Immature natural killer cell (primary cell): Measurements from ENCODE around the gene NDUFB7. TPM values are rescaled to one million over a fixed set of nuclear protein-coding genes. Genes with fewer than 3 reads are reported as not detected.

Source experiments
- DNase-seq, 3 donors: peaks; one replicate each; pipeline ENCODE4 v3.0.0; 2022; ENCODE audit warnings: mixed read lengths in 1 of 3
- H3K27ac Mint-ChIP-seq, 6 donors: one replicate each; pipeline ENCODE4 v1.8.0; 2020; ENCODE audit warnings: mixed read lengths in 6 of 6, mild to moderate bottlenecking in 5 of 6, inconsistent platforms in 4 of 6, moderate library complexity in 3 of 6
- H3K27me3 Mint-ChIP-seq, 3 donors: one replicate each; pipeline ENCODE4 v1.8.0; 2020 to 2021; ENCODE audit warnings: low read depth in 3 of 3, mild to moderate bottlenecking in 3 of 3, mixed read lengths in 3 of 3, moderate library complexity in 3 of 3, inconsistent platforms in 1 of 3
- H3K36me3 Mint-ChIP-seq, 3 donors: one replicate each; pipeline ENCODE4 v1.8.0; 2020; ENCODE audit warnings: mixed read lengths in 3 of 3, inconsistent platforms in 2 of 3, mild to moderate bottlenecking in 2 of 3
- H3K4me1 Mint-ChIP-seq, 2 donors: one replicate each; pipeline ENCODE4 v1.8.0; 2020; ENCODE audit warnings: inconsistent platforms in 2 of 2, mild to moderate bottlenecking in 2 of 2, mixed read lengths in 2 of 2, moderate library complexity in 1 of 2
- H3K4me3 Mint-ChIP-seq, 5 donors: one replicate each; pipeline ENCODE4 v1.8.0; 2020; ENCODE audit warnings: mild to moderate bottlenecking in 5 of 5, mixed read lengths in 5 of 5, inconsistent platforms in 3 of 5, moderate library complexity in 3 of 5
- H3K9me3 Mint-ChIP-seq, 6 donors: one replicate each; pipeline ENCODE4 v1.8.0; 2020; ENCODE audit warnings: mild to moderate bottlenecking in 6 of 6, mixed read lengths in 6 of 6, inconsistent platforms in 4 of 6, moderate library complexity in 3 of 6
- polyA plus RNA-seq, 3 donors: library from polyadenylated mRNA; unstranded; fragments of 300-500 nt; fragmentation: Illumina TruSeq; gene quantifications; one replicate each; pipeline ENCODE4 v1.2.3, GENCODE V29; 2021

Gene NDUFB7
- polyA plus RNA-seq, 3 donors from 2014 or later, result 400 to 782 (median 502) TPM

DNA sequence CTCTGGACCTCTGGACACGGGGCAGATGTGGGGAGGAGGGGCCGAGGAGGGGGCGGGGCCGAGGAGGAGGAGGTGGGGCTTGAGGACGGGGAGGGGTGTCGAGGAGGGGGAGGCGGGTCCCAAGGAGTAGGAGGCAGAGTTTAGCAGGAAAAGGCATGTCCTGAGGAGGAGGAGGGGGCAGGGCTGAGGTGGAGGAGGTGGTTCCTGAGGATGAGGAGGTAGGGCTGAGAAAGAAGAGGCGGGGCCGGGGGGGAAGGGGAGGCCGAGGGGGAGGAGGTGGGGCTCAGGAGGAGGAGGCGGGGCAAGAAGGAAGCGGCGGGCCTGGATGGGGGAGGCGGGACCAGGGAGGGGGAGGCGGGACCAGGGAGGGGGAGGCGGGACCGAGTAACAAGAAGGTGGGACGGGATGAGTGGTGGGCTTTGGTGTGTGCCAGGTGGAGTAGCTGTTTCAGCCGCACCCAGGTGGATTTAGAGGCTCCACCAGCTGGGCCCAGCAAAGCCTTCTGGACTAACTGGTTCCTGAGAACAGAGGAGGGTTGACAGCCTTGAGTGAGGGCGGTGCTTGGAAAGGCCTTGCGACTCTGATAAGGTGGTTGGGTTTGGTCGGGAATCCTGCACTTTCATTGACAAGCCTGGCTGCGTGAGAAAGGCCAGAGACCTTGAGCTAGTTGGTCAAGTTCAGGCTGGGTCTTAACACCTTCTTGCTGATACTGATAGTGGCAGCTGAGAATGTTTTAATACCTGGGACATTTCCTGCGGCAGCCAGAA lies 34.8 kb downstream of the NDUFB7 start:
- DNase-seq, result peak in 1 of 3 donors; percentile 23
- Mint-ChIP-seq H3K36me3 (no peaks in the 10 kb centered on the region), H3K9me3 (no peaks in the 10 kb centered on the region), H3K27me3 (no peaks in the 10 kb centered on the region), H3K4me1 (peaks cover 14% of the 10 kb centered on the region in 2 donors), H3K27ac (no peak overlapping the region), H3K4me3 (peak overlapping the region in 1 of 5 donors; percentile 8)

DNA sequence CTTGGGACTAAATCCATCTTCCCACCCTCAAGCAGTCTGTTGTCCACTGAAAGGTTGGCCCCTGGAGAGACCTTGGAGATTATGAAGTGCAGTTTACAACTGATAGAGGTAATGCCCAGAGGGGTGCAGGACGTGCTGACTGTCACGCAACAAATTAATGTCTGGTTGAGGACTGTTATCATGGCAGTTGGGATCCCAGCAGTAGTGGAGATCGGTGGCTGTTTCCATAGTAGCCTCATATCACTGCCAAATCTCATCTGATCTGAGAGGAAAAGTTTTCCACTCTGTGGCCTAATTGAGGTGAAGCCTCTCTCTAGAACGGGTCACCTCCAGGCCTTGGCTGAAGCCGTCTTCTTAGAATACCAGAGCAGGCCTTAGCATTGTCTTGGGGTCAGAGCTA lies 38.4 kb downstream of the NDUFB7 start:
- peak overlapping the region in 1 of 6 donors; percentile 22 for H3K27ac Mint-ChIP-seq
- peaks cover 29 to 30% of the 10 kb centered on the region in 2 donors for H3K4me1 Mint-ChIP-seq
- no peak for DNase-seq
- no peaks in the 10 kb centered on the region for H3K9me3 Mint-ChIP-seq
- H3K27me3 Mint-ChIP-seq, result peaks cover 6 to 13% (median 8%) of the 10 kb centered on the region in 3 donors
- no peaks in the 10 kb centered on the region for H3K36me3 Mint-ChIP-seq
- H3K4me3 Mint-ChIP-seq, result no peak overlapping the region

DNA sequence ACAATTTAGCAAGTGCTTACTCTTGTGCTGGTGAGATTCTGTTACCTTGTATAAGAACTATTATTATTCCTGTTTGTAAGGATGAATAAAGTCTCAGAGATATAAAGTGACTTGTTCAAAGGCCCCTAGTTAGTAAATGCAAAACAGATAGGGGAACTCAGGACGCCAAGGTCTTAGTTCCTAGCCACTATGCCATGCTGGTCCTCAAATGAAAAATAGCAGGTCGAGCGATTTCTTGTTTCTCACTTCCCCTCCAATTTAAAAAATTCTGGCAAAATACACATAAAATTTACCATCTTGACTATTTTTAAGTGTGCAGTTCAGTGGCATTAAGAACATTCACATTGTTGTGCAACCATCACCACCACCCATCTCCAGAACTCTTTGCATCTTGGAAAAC lies 41.4 kb downstream of the NDUFB7 start:
- H3K4me1 Mint-ChIP-seq, result peaks cover 23 to 29% of the 10 kb centered on the region in 2 donors
- no peaks in the 10 kb centered on the region for H3K9me3 Mint-ChIP-seq
- peaks cover 6 to 13% (median 8%) of the 10 kb centered on the region in 3 donors for H3K27me3 Mint-ChIP-seq
- DNase-seq, result no peak
- peak overlapping the region; percentile 15 to 97 (median 72) for H3K27ac Mint-ChIP-seq
- peak overlapping the region; percentile 93 to 95 (median 95) for H3K4me3 Mint-ChIP-seq
- no peaks in the 10 kb centered on the region for H3K36me3 Mint-ChIP-seq

DNA sequence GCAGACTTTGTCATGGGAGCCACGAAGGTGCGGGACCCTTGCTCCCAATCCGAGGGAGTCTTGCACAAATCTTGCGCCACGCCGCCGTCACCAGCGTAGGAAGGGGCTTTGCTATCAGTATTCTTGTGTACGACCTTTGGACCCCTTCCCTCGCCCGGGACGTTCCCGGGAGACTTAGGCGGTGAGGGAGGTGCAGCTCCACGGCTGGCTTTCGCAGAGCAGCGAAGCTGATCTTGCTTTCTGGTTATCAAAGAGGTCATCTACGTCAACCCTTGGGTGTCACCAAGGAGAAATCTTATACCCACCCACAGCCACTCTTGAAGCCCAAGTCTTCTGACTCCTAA lies 41.9 kb downstream of the NDUFB7 start:
- peaks cover 6 to 13% (median 8%) of the 10 kb centered on the region in 3 donors for H3K27me3 Mint-ChIP-seq
- DNase-seq, result no peak
- H3K4me1 Mint-ChIP-seq, result peaks cover 23 to 29% of the 10 kb centered on the region in 2 donors
- peak overlapping the region; percentile 90 to 98 (median 97) for H3K27ac Mint-ChIP-seq
- H3K36me3 Mint-ChIP-seq, result no peaks in the 10 kb centered on the region
- H3K9me3 Mint-ChIP-seq, result no peaks in the 10 kb centered on the region
- H3K4me3 Mint-ChIP-seq, result peak overlapping the region; percentile 93 to 95 (median 95)

DNA sequence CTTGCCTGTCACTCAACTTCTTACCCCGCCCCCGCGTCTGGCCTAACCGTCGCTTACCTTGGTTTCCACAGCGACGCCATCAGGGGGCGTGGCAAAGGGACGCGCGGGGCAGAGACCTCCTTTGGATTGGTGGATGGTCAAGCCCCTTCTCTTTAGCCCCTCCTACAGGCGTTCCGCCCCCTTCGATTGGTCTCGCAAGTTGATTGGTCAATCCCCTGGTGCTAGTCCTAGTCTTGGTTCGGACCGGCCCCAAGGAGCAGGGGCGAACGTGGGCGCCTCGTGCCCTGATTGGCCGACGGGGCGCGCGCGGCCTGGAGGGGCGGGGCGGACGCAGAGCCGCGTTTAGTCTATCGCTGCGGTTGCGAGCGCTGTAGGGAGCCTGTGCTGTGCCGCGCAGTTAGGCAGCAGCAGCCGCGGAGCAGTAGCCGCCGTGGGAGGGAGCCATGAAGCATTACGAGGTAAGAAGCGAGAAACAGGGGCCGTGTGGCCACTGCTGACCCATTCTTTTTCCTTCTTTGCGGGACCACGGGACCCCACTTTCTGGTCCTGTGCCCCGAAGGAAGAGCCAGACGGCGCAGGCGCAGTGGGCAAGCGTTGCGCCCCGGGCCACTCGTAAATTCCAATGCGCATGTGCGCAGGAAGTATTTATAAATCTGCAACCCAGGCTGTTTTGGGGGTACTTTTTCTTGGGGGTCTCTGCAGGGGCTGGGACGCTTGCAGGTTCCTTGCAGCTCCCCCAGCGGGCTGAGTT lies 42.4 kb downstream of the NDUFB7 start, which contains the start of gene TECR:
Gene TECR, plus strand, starts transcription at position 341 of the 751 bp plus-strand sequence. Its CDS starts 103 bp downstream, at position 444.
- Mint-ChIP-seq H3K27ac (peak within 1 kb of the TSS; percentile 94 to 98 (median 97)), H3K4me3 (peak within 1 kb of the TSS; percentile 93 to 95 (median 95)), H3K36me3 (no peaks in the 10 kb centered on the region), H3K27me3 (peaks cover 6 to 13% (median 8%) of the 10 kb centered on the region in 3 donors), H3K9me3 (no peaks in the 10 kb centered on the region), H3K4me1 (peaks cover 23 to 29% of the 10 kb centered on the region in 2 donors)
- DNase-seq, result peak; percentile 100

DNA sequence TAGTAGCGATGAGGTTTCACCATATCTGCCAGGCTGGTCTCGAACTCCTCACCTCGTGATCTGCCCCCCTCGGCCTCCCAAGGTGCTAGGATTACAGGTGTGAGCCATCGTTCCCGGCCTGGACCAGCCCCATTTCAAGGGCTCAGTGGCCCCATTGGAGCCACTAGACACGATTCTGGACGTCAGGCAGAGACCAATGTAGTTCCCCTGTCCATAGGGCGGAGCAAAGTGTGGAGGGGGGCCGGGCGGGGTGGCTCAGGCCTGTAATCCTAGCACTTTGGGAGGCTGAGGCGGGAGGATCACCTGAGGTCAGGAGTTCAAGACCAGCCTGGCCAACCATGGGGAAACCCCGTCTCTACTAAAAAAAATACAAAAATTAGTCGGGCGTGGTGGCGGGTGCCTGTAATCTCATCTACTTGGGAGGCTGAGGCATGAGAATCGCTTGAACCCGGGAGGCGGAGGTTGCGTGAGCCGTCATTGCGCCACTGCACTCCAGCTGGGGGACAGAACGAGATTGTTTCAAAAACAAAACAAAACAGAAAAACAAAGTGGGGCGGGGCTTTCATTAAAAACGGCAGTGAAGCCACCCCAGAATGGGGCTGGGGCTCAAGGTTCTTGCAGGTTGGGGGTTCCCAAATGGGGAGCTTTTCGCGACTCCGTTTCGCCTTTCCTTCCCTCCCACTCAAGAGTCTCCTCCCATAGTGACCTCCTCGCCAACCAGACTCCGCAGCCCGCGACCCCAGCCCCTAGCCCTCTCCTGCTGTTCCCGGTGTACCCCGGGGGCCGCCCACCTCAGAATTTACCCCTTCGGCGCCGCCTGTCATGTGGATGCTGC lies 43.2 kb downstream of the NDUFB7 start:
- H3K4me1 Mint-ChIP-seq, result peaks cover 29 to 32% of the 10 kb centered on the region in 2 donors
- no peak for DNase-seq
- no peaks in the 10 kb centered on the region for H3K36me3 Mint-ChIP-seq

DNA sequence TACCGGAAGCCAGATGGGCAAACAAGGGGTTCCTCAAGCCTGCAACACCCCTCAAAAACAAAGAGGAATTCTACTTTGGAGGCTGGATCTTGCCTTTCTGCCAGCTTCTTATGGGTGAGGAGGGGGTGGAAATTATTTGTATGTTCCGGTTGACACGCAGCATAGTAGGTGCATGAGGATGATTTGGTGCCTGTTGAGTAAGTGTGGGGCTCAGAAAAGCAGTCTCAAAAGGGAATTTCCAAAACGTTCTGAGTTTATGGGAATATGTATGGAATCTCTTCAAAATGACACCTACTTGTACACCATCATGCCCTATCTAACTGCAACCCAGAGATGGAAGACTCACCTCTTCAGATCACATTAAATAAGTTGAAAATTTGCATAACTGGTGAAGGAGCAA lies 45.4 kb downstream of the NDUFB7 start:
- DNase-seq, result no peak
- Mint-ChIP-seq H3K4me3 (no peak overlapping the region), H3K4me1 (peaks cover 45 to 49% of the 10 kb centered on the region in 2 donors), H3K36me3 (no peaks in the 10 kb centered on the region), H3K9me3 (no peaks in the 10 kb centered on the region), H3K27ac (peak overlapping the region in 5 of 6 donors; percentile 1 to 74 (median 25)), H3K27me3 (peaks cover 10 to 18% (median 18%) of the 10 kb centered on the region in 3 donors)

More for the DNA sequence above, 43.2 kb downstream of the NDUFB7 start:
- H3K4me3 Mint-ChIP-seq, result peak overlapping the region; percentile 93 to 95 (median 95)
- no peaks in the 10 kb centered on the region for H3K9me3 Mint-ChIP-seq
- peaks cover 6 to 13% (median 8%) of the 10 kb centered on the region in 3 donors for H3K27me3 Mint-ChIP-seq
- peak overlapping the region; percentile 94 to 98 (median 97) for H3K27ac Mint-ChIP-seq

DNA sequence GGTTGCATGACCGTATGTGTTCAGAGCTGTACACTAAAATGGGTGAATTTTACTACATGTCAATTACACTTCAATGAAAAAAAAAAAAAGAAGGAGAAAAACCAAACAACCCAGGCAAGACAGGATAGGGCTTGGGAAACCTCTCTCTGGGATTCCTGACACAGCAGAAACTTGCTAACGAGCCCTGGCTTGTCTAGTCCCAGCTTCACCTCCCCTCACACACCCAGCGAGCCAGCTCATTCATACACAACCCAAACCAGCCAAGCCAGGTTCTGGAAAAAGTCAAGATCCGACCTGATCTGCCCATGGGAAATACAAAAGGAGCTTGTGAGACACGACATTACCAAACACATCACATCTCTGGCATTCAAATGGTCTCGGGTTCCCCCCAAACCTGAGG lies 46.1 kb downstream of the NDUFB7 start:
- peaks cover 10 to 18% (median 18%) of the 10 kb centered on the region in 3 donors for H3K27me3 Mint-ChIP-seq
- H3K4me1 Mint-ChIP-seq, result peaks cover 42 to 44% of the 10 kb centered on the region in 2 donors
- H3K36me3 Mint-ChIP-seq, result no peaks in the 10 kb centered on the region
- no peaks in the 10 kb centered on the region for H3K9me3 Mint-ChIP-seq
- H3K27ac Mint-ChIP-seq, result peak overlapping the region in 4 of 6 donors; percentile 42 to 80 (median 65)
- DNase-seq, result no peak
- H3K4me3 Mint-ChIP-seq, result peak overlapping the region in 1 of 5 donors; percentile 18

DNA sequence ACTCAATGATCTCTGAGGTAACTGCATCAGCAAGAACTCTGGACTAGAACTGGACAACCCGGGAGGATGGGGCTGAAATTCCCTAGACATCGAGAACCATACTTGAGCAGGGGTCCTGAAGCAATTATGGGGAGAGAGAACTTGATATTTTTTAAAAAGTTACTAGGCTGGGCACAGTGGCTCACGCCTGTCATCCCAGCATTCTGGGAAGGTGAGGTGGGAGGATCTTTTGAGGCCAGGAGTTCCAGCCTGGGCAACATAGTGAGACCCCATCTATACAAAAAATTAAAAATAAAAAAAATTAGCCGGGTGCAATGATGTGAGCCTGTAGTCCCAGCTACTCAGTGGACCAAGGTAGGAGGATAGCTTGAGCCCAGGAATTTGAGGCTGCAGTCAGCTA lies 51.3 kb downstream of the NDUFB7 start:
- no peak for DNase-seq
- H3K4me1 Mint-ChIP-seq, result peaks cover 61 to 64% of the 10 kb centered on the region in 2 donors
- peak overlapping the region in 1 of 5 donors; percentile 89 for H3K4me3 Mint-ChIP-seq
- peaks cover 0 to 2% (median 0%) of the 10 kb centered on the region in 6 donors for H3K9me3 Mint-ChIP-seq
- peaks cover 10 to 13% (median 10%) of the 10 kb centered on the region in 3 donors for H3K36me3 Mint-ChIP-seq
- peaks cover 14 to 32% (median 28%) of the 10 kb centered on the region in 3 donors for H3K27me3 Mint-ChIP-seq
- H3K27ac Mint-ChIP-seq, result peak overlapping the region; percentile 72 to 98 (median 92)

DNA sequence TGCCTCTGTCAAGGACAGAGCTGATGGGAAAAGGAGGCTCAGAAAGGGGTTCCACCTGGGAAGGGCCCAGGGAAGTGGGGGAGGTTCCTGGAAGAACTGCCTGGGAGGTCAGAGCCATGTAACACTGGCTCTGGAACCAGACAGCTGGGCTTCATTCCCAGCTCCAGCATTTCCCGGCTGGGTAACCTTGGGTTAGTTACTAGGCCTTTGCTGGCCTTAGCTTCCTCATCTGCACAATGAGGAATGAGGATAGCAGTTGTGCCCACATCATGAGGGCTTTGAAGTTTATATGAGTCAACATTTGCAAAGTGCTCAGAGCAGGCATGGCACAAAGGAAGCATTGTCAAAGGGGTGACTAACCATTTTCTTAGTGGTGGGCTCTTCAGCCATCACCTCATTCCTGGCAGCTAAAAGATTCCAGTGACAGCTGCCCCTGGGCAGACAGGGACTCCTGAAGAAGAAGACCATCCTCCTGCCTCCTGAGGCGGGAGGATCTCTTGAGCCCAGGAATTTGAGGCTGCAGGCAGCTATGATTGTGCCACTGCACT lies 51.9 kb downstream of the NDUFB7 start:
- Mint-ChIP-seq H3K27ac (peak overlapping the region; percentile 84 to 98 (median 96)), H3K4me1 (peaks cover 67 to 70% of the 10 kb centered on the region in 2 donors), H3K36me3 (peaks cover 15 to 19% (median 16%) of the 10 kb centered on the region in 3 donors), H3K9me3 (peaks cover 0 to 2% (median 0%) of the 10 kb centered on the region in 6 donors), H3K4me3 (peak overlapping the region; percentile 76 to 96 (median 89)), H3K27me3 (peaks cover 14 to 34% (median 28%) of the 10 kb centered on the region in 3 donors)
- no peak for DNase-seq

DNA sequence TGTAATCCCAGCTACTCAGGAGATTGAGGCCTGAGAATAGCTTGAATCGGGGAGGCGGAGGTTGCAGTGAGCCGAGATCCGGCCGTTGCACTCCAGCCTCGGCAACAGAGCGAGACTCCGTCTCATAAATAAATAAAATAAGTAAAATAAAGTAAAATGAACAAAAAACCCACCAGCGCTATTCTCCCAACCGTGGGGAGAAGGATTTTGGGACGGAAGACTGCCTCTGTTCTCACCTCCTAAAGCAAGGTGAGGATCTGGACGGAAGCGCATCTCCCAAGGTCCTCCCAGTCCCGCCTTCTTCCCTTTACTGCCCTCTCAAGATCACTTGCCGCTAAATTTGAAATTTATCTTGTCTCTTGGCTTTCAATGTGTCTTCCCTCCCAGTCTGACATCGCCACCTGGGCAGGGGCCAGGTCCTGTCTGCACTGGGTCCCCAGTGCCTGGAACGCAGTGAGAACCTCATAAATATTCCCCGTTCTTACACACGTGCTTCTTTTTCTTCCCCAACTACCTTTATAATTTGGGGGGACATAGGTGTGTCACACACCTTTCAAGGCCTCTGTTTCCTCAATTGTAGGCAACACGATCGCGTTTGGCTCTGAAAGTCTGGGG lies 52.5 kb downstream of the NDUFB7 start:
- peaks cover 17 to 24% (median 20%) of the 10 kb centered on the region in 3 donors for H3K36me3 Mint-ChIP-seq
- H3K9me3 Mint-ChIP-seq, result peaks cover 0 to 2% (median 0%) of the 10 kb centered on the region in 6 donors
- H3K4me3 Mint-ChIP-seq, result peak overlapping the region; percentile 85 to 96 (median 89)
- H3K27me3 Mint-ChIP-seq, result peaks cover 16 to 35% (median 30%) of the 10 kb centered on the region in 3 donors
- DNase-seq, result no peak
- H3K4me1 Mint-ChIP-seq, result peaks cover 72 to 75% of the 10 kb centered on the region in 2 donors
- H3K27ac Mint-ChIP-seq, result peak overlapping the region; percentile 93 to 98 (median 97)

DNA sequence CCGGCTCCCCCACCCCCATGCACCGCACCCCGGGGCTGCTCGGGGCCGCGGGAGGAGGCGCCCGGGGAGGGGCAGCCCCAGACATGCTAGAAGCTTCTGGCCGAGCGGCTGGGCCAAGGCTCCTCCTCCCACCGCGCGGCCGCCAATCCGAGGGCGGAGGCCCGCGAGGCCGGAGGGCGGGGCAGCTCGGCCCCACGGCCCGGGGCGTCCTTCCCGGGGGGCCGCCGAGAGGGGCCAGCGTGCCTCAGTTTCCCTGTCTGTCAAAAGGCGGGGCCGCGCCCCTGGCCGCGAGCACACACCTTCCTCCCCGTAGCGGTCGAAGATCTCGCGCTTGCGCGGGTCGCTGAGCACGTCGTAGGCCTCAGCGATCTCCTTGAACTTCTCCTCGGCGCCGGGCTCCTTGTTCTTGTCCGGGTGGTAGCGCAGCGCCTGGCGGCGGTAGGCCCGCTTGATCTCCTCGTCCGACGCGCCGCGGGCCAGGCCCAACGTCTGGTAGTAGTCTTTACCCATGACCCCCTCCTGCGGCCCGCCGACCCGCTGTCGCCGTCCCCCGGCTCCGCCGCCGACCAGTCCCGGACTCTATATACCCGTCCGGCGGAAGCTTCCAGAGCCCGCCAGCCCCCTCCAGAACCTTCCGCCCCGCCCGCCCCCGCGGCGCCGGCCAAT lies 53.9 kb downstream of the NDUFB7 start, which contains the start of gene DNAJB1:
Gene DNAJB1, minus strand, starts transcription at position 558 of the 666 bp plus-strand sequence. Its CDS starts 48 bp downstream, at position 510.
- Mint-ChIP-seq H3K27me3 (peaks cover 15 to 35% (median 31%) of the 10 kb centered on the region in 3 donors), H3K27ac (peak within 1 kb of the TSS; percentile 93 to 98 (median 97)), H3K9me3 (peaks cover 0 to 2% (median 0%) of the 10 kb centered on the region in 6 donors), H3K4me3 (peak within 1 kb of the TSS; percentile 90 to 96 (median 95)), H3K36me3 (peaks cover 17 to 24% (median 20%) of the 10 kb centered on the region in 3 donors), H3K4me1 (peaks cover 62 to 63% of the 10 kb centered on the region in 2 donors)
- DNase-seq, result peak; percentile 73 to 81 (median 79)
